ENCODE data around the gene WDR31. TPM values are rescaled to one million over a fixed set of nuclear protein-coding genes. Genes with fewer than 3 reads are reported as not detected.

The WDR31 gene
- total RNA-seq, 2 donors from 2014 or later: 2.3 to 4.6 TPM

GRCh38 chr9:113313261-113313660 lies 26.8 kb downstream of the WDR31 start:
- H3K9me3 ChIP-seq: no peaks in the 10 kb centered on the region
- H3K27me3 ChIP-seq: no peaks in the 10 kb centered on the region
- no peaks in the 10 kb centered on the region for H3K36me3 ChIP-seq
- H3K27ac ChIP-seq: no peak overlapping the region
- H3K4me1 ChIP-seq: no peaks in the 10 kb centered on the region
- no peak for TF ChIP-seq CTCF (IDR thresholded peaks at IDR 0.05)
- no peak overlapping the region for H3K4me3 ChIP-seq
- DNase-seq (ENCODE audit: low spot score): no peak

- Histone ChIP-seq H3K9me3 (no peaks in the 10 kb centered on the region), H3K4me1 (no peaks in the 10 kb centered on the region), H3K36me3 (no peaks in the 10 kb centered on the region), H3K27ac (no peak overlapping the region), H3K4me3 (no peak overlapping the region), H3K27me3 (no peaks in the 10 kb centered on the region)
- DNase-seq (ENCODE audit: low spot score): no peak
- TF ChIP-seq CTCF (IDR thresholded peaks at IDR 0.05): no peak
Measured at GRCh38 chr9:113311961-113312360, 28.1 kb downstream of the WDR31 start.

- no peaks in the 10 kb centered on the region for H3K4me1 ChIP-seq
- no peak overlapping the region for H3K4me3 ChIP-seq
- no peaks in the 10 kb centered on the region for H3K36me3 ChIP-seq
- TF ChIP-seq CTCF (IDR thresholded peaks at IDR 0.05): no peak
- H3K27me3 ChIP-seq: no peaks in the 10 kb centered on the region
- H3K9me3 ChIP-seq: no peaks in the 10 kb centered on the region
- no peak overlapping the region for H3K27ac ChIP-seq
- no peak for DNase-seq (ENCODE audit: low spot score)
Measured at GRCh38 chr9:113310538-113310937, 29.5 kb downstream of the WDR31 start.

- Histone ChIP-seq H3K9me3 (no peaks in the 10 kb centered on the region), H3K27ac (no peak overlapping the region), H3K27me3 (no peaks in the 10 kb centered on the region), H3K36me3 (no peaks in the 10 kb centered on the region), H3K4me3 (no peak overlapping the region), H3K4me1 (no peaks in the 10 kb centered on the region)
- peak; percentile 26 to 72 for TF ChIP-seq CTCF (IDR thresholded peaks at IDR 0.05)
- no peak for DNase-seq (ENCODE audit: low spot score)
Measured at GRCh38 chr9:113309204-113309813, 30.8 kb downstream of the WDR31 start.

GRCh38 chr9:113307396-113307975 lies 32.6 kb downstream of the WDR31 start:
- no peak overlapping the region for H3K4me3 ChIP-seq
- no peak overlapping the region for H3K27ac ChIP-seq
- no peaks in the 10 kb centered on the region for H3K27me3 ChIP-seq
- no peak for TF ChIP-seq CTCF (IDR thresholded peaks at IDR 0.05)
- no peaks in the 10 kb centered on the region for H3K4me1 ChIP-seq
- H3K9me3 ChIP-seq: no peaks in the 10 kb centered on the region
- no peaks in the 10 kb centered on the region for H3K36me3 ChIP-seq
- no peak for DNase-seq (ENCODE audit: low spot score)

- no peak for DNase-seq (ENCODE audit: low spot score)
- no peak for TF ChIP-seq CTCF (IDR thresholded peaks at IDR 0.05)
Measured at GRCh38 chr9:113306566-113306965, 33.5 kb downstream of the WDR31 start.

More at GRCh38 chr9:113306566-113306965, 33.5 kb downstream of the WDR31 start:
- no peaks in the 10 kb centered on the region for H3K36me3 ChIP-seq
- H3K4me1 ChIP-seq: no peaks in the 10 kb centered on the region
- H3K4me3 ChIP-seq: no peak overlapping the region
- no peaks in the 10 kb centered on the region for H3K27me3 ChIP-seq
- H3K9me3 ChIP-seq: no peaks in the 10 kb centered on the region
- H3K27ac ChIP-seq: no peak overlapping the region

Measured in right atrium auricular region (tissue), 2 donors.